ENCODE data around the gene KCNK7.

The KCNK7 gene

GRCh38 chr11:65627202-65627601, 31.6 kb upstream of the KCNK7 start:
- DNase-seq (ENCODE audit: low spot score), result no peak

GRCh38 chr11:65625628-65626342, 30.2 kb upstream of the KCNK7 start:
- peak; percentile 87 for DNase-seq (ENCODE audit: low spot score)

- no peak for DNase-seq (ENCODE audit: low spot score)
Measured at GRCh38 chr11:65624931-65625627, 29.5 kb upstream of the KCNK7 start.

- DNase-seq (ENCODE audit: low spot score), result no peak
Measured at GRCh38 chr11:65623852-65624616, 28.4 kb upstream of the KCNK7 start.

GRCh38 chr11:65623177-65623576, 27.6 kb upstream of the KCNK7 start:
- no peak for DNase-seq (ENCODE audit: low spot score)

- DNase-seq (ENCODE audit: low spot score), result no peak
Measured at GRCh38 chr11:65622011-65622410, 26.4 kb upstream of the KCNK7 start.

- no peak for DNase-seq (ENCODE audit: low spot score)
Measured at GRCh38 chr11:65621460-65621859, 25.9 kb upstream of the KCNK7 start.

- no peak for DNase-seq (ENCODE audit: low spot score)
Measured at GRCh38 chr11:65620666-65621065, 25.1 kb upstream of the KCNK7 start.

GRCh38 chr11:65619281-65619928, 23.8 kb upstream of the KCNK7 start:
- DNase-seq (ENCODE audit: low spot score), result no peak

- no peak for DNase-seq (ENCODE audit: low spot score)
Measured at GRCh38 chr11:65618763-65619162, 23.2 kb upstream of the KCNK7 start.

- DNase-seq (ENCODE audit: low spot score), result no peak
Measured at GRCh38 chr11:65617990-65618751, 22.6 kb upstream of the KCNK7 start.

GRCh38 chr11:65617136-65617850, 21.7 kb upstream of the KCNK7 start:
- DNase-seq (ENCODE audit: low spot score), result no peak

- DNase-seq (ENCODE audit: low spot score), result no peak
Measured at GRCh38 chr11:65616575-65617001, 21.0 kb upstream of the KCNK7 start.

- DNase-seq (ENCODE audit: low spot score), result peak; percentile 89
Measured at GRCh38 chr11:65615950-65616574, 20.5 kb upstream of the KCNK7 start.

GRCh38 chr11:65615229-65615949, 19.8 kb upstream of the KCNK7 start, which contains the start of gene PCNX3:
Gene PCNX3, plus strand, starts transcription at chr11:65615776. Its CDS starts 536 bp downstream, at chr11:65616312.
- DNase-seq (ENCODE audit: low spot score), result peak; percentile 99

- no peak for DNase-seq (ENCODE audit: low spot score)
Measured at GRCh38 chr11:65613091-65613928, 17.7 kb upstream of the KCNK7 start.

GRCh38 chr11:65612691-65613090, 17.1 kb upstream of the KCNK7 start:
- DNase-seq (ENCODE audit: low spot score), result no peak

- no peak for DNase-seq (ENCODE audit: low spot score)
Measured at GRCh38 chr11:65611758-65612603, 16.4 kb upstream of the KCNK7 start.

All from iPS-NIHi11 (cell line).